K562 (cell line): ENCODE data around the gene JPH3. TPM values are rescaled to one million over a fixed set of nuclear protein-coding genes. Genes with fewer than 3 reads are reported as not detected.

ENCODE experiments used
- ATAC-seq: fragments of 200-7000 bp; cut with Tn5 transposase; 3 replicates; pipeline ENCODE4 v1.9.1; 2020; ENCODE audit warnings: moderate library complexity
- BruUV-seq: library from RNA; stranded (reverse); fragments of 400-500 nt; replicated peaks from 2 replicates; lab custom pipeline; 2021; lab: Mats Ljungman, UMichigan
- CTCF ChIA-PET: fragments of 300-600 bp; formaldehyde crosslinking; extraction: SDS; loops from one replicate; lab custom pipeline; 2021; ENCODE audit warnings: low intra/inter-chr PET ratio; lab: Yijun Ruan, JAX
- POLR2A ChIA-PET: fragments of 300-600, 350-650 bp; sonication (Branson Sonifier 250); formaldehyde crosslinking; extraction: SDS; loops from one replicate; lab custom pipeline; 2021; ENCODE audit warnings: antibody characterized with exemption, inconsistent platforms; lab: Yijun Ruan, JAX
- DNase-seq, 4 experiments: peaks; one replicate each; pipeline versions ENCODE4 v3.0.0 to v3.0.0-alpha.2; 2011 to 2018; ENCODE audit warnings: low spot score in 3 of 4, mixed read lengths in 3 of 4; ENCODE audit errors: extremely low read depth in 1 of 4
- FAIRE-seq: peaks from 2 replicates; lab custom pipeline; 2011; peaks lifted over from hg19 to GRCh38; lab: Jason Lieb, UNC
- H2AFZ ChIP-seq: 2 replicates; pipeline ENCODE4 v1.6.0; 2011; ENCODE audit warnings: low read depth, low read length, control low read depth, inconsistent platforms
- H3K27ac ChIP-seq: fragments of 200-600 bp; 3 replicates; pipeline ENCODE4 v1.8.0; 2011; ENCODE audit warnings: low read depth, mild to moderate bottlenecking, control low read depth, inconsistent platforms, low read length, moderate library complexity, mixed read lengths; ENCODE audit errors: extremely low read depth
- H3K27me3 ChIP-seq, 2 experiments: fragments of 300-600 bp in 1 of 2; 2 replicates in 1 of 2; 3 replicates in 1 of 2; pipeline versions ENCODE4 v1.6.0 to v1.8.0; 2011; ENCODE audit warnings: inconsistent platforms in 2 of 2, low read length in 2 of 2, mild to moderate bottlenecking in 1 of 2, mixed read lengths in 1 of 2, moderate library complexity in 1 of 2; ENCODE audit not compliant: control insufficient read depth in 2 of 2, insufficient read depth in 2 of 2
- H3K36me3 ChIP-seq: fragments of 300-600 bp; 3 replicates; pipeline ENCODE4 v1.8.0; 2011; ENCODE audit warnings: mild to moderate bottlenecking, low read length, inconsistent platforms; ENCODE audit not compliant: control insufficient read depth, insufficient read depth
- H3K4me1 ChIP-seq, 2 experiments: fragments of 200-600 bp in 1 of 2; replicated peaks in 1 of 2; 2 replicates in 1 of 2; 3 replicates in 1 of 2; pipeline versions ENCODE4 v1.5.1 to v1.8.0; 2011; ENCODE audit warnings: inconsistent platforms in 2 of 2, low read length in 2 of 2, mild to moderate bottlenecking in 1 of 2, mixed read lengths in 1 of 2, moderate library complexity in 1 of 2; ENCODE audit not compliant: control insufficient read depth in 2 of 2, insufficient read depth in 2 of 2
- H3K4me2 ChIP-seq: 2 replicates; pipeline ENCODE4 v1.6.1; 2011; ENCODE audit warnings: low read length, control low read depth, inconsistent platforms, mixed read lengths; ENCODE audit not compliant: insufficient read depth
- H3K4me3 ChIP-seq: fragments of 200-600 bp; sonication (generic), shearing (Covaris generic); 2 replicates; pipeline ENCODE4 v1.5.1; 2016; ENCODE audit warnings: control low read depth, inconsistent platforms
- H3K79me2 ChIP-seq: fragments of 200-600 bp; 3 replicates; pipeline ENCODE4 v1.8.0; 2011; ENCODE audit warnings: low read length, inconsistent platforms; ENCODE audit not compliant: control insufficient read depth, insufficient read depth
- H3K9ac ChIP-seq, 2 experiments: 2 replicates each; pipeline versions ENCODE4 v1.6.0 to v1.6.1; 2011; ENCODE audit warnings: low read depth in 2 of 2, low read length in 2 of 2, control low read depth in 1 of 2, inconsistent platforms in 1 of 2, mild to moderate bottlenecking in 1 of 2, mixed read lengths in 1 of 2; ENCODE audit not compliant: insufficient read depth in 1 of 2
- H3K9me1 ChIP-seq: one replicate; pipeline ENCODE4 v1.6.0; 2011; ENCODE audit warnings: inconsistent platforms, mild to moderate bottlenecking, low read length, moderate library complexity; ENCODE audit not compliant: control insufficient read depth, insufficient read depth
- H3K9me3 ChIP-seq: replicated peaks from 2 replicates; pipeline ENCODE4 v1.5.1; 2011; ENCODE audit warnings: low read depth, low read length, inconsistent platforms; ENCODE audit not compliant: control insufficient read depth, insufficient read depth
- H4K20me1 ChIP-seq: replicated peaks from 2 replicates; pipeline ENCODE4 v1.6.1; 2011; ENCODE audit warnings: low read length, inconsistent platforms, mixed read lengths; ENCODE audit not compliant: control insufficient read depth, insufficient read depth
- ASH1L ChIP-seq: fragments of 450-650 bp; IDR thresholded peaks from 2 replicates; pipeline ENCODE4 v1.6.1; 2018; ENCODE audit warnings: borderline replicate concordance, mild to moderate bottlenecking, low read depth; ENCODE audit not compliant: partially characterized antibody
- DPF2 ChIP-seq: fragments of 450-650 bp; IDR thresholded peaks from 2 replicates; pipeline ENCODE4 v1.6.1; 2016
- ETS2 ChIP-seq: IDR thresholded peaks from 2 replicates; pipeline ENCODE4 v1.6.1; 2016; ENCODE audit warnings: borderline replicate concordance, missing genetic modification characterization, mild to moderate bottlenecking, moderate library complexity, missing compliant biosample characterization; ENCODE audit not compliant: poor library complexity, severe bottlenecking
- HNRNPLL ChIP-seq: fragments of 200-400 bp; formaldehyde crosslinking; IDR thresholded peaks from 2 replicates; pipeline ENCODE4 v1.6.1; 2017; ENCODE audit warnings: low read length, low read depth, mild to moderate bottlenecking; ENCODE audit not compliant: poor library complexity, severe bottlenecking
- RB1 ChIP-seq: fragments of 450-650 bp; IDR thresholded peaks from 2 replicates; pipeline ENCODE4 v1.6.1; 2017; ENCODE audit warnings: low read depth, mild to moderate bottlenecking
- TAL1 ChIP-seq: fragments of 450-650 bp; IDR thresholded peaks from 2 replicates; pipeline ENCODE4 v1.6.1; 2016; ENCODE audit warnings: mild to moderate bottlenecking
- ZC3H4 ChIP-seq: sonication (generic); formaldehyde crosslinking; IDR thresholded peaks from 2 replicates; pipeline ENCODE4 v1.9.0; 2021; ENCODE audit warnings: missing genetic modification reagents, borderline replicate concordance
- ZNF165 ChIP-seq: fragments of 250-450 bp; sonication (Bioruptor Pico); IDR thresholded peaks from 2 replicates; pipeline ENCODE4 v1.4.0; 2020; ENCODE audit warnings: borderline replicate concordance
- ZNF699 ChIP-seq: fragments of 250-450 bp; sonication (Bioruptor Pico); IDR thresholded peaks from 2 replicates; pipeline ENCODE4 v1.8.0; 2021; ENCODE audit warnings: mild to moderate bottlenecking, moderate library complexity; ENCODE audit not compliant: insufficient replicate concordance
- WGBS: fragments of 100-300 bp; shearing (Covaris generic); methylation state at CpG from one replicate; pipeline ENCODE4 v1.1.6; 2016; ENCODE audit warnings: low coverage, mixed read lengths; ENCODE audit not compliant: insufficient coverage; ENCODE audit errors: missing lambda C conversion rate; 5-methylcytosine and 5-hydroxymethylcytosine counted together
- in situ Hi-C: fragments of 300-500 bp; cut with MboI; formaldehyde crosslinking; loops from 4 replicates; pipeline ENCODE4 v1.15.0; 2018; ENCODE audit warnings: inconsistent platforms, mixed read lengths
- intact Hi-C: fragments of 100-400 bp; cut with micrococcal nuclease; formaldehyde crosslinking; loops from 2 replicates; pipeline ENCODE4 v1.14.2; 2022
- polyA plus RNA-seq, 8 experiments: library from polyadenylated mRNA; depleted of rRNA in 4 of 8; stranded (reverse) in 5 of 8; unstranded in 3 of 8; fragments of >200 nt; fragmentation: Nextera tagmentation in 2 of 8; fragmentation: Illumina TruSeq in 1 of 8; extraction: Ambion mirVana in 2 of 8; extraction: Trizol in 1 of 8; gene quantifications; 2 replicates each; pipeline versions ENCODE4 v1.2.1 to v1.2.3, GENCODE V29; 2011 to 2014; ENCODE audit warnings: inconsistent platforms in 1 of 8, missing spikeins in 1 of 8
- total RNA-seq, 7 experiments: library from RNA; depleted of rRNA in 6 of 7; stranded (reverse); fragments of >200 nt in 6 of 7; fragmentation: Illumina TruSeq in 2 of 7; extraction: Trizol in 2 of 7; gene quantifications; 2 replicates each; pipeline versions ENCODE4 v1.2.1 to v1.2.3, GENCODE V29; 2011 to 2021; ENCODE audit warnings: low replicate concordance in 1 of 7
- TF ChIP-seq, protein P1 (sequence below): fragments of 200-800 bp; sonication (Bioruptor generic); IDR thresholded peaks from 2 replicates; pipeline ENCODE4 v1.6.1; 2017; ENCODE audit warnings: missing genetic modification characterization, missing compliant biosample characterization
- TF ChIP-seq, protein P2 (sequence below), 2 experiments: fragments of 200-800 bp in 1 of 2; sonication (Bioruptor generic) in 1 of 2; sonication (generic) in 1 of 2; formaldehyde crosslinking in 1 of 2; IDR thresholded peaks in 1 of 2; conservative IDR thresholded peaks in 1 of 2; 2 replicates each; pipeline versions ENCODE4 v1.5.0 to v1.6.1; 2016 to 2020; ENCODE audit warnings: missing compliant biosample characterization in 1 of 2, missing genetic modification characterization in 1 of 2, missing genetic modification reagents in 1 of 2

Gene JPH3
- total and polyA plus RNA-seq, 9 of the 15 experiments (the other 6 are each of a cell fraction or from before 2014, with no cell fraction given): 0.01 TPM; not detected in 8

DNA sequence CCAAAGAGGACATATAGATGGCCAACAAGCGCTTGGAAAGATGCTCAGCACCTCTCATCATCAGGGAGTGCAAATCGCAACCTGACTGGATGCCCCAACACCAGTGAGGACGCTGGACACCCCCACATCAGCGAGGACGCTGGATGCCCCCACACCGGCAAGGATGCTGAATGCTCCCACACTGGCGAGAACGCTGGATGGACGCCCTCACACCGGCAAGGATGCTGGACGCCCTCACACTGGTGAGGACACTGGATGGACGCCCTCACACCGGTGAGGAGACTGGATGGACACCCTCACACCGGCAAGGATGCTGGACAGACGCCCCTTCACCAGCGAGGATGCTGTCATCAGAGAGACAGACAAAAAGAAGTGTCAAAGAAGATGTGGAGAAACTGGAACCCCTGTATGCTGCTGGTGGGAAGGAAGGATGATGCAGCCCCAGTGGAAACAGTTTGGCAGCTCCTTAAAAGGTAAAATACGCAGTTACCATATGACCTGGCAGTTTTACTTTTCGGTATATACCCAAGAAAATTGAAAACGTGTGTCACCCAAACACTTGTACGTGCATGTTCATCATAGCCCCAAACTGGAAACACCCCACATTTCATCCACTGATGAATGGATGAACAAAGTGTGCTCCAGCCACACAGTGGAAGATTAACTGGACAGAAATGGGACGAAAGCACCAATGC, 10.1 kb upstream of the JPH3 start:
- no peak for ATAC-seq

More for the DNA sequence above, 10.1 kb upstream of the JPH3 start:
- TF ChIP-seq, protein P1, sequence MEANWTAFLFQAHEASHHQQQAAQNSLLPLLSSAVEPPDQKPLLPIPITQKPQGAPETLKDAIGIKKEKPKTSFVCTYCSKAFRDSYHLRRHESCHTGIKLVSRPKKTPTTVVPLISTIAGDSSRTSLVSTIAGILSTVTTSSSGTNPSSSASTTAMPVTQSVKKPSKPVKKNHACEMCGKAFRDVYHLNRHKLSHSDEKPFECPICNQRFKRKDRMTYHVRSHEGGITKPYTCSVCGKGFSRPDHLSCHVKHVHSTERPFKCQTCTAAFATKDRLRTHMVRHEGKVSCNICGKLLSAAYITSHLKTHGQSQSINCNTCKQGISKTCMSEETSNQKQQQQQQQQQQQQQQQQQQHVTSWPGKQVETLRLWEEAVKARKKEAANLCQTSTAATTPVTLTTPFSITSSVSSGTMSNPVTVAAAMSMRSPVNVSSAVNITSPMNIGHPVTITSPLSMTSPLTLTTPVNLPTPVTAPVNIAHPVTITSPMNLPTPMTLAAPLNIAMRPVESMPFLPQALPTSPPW (CRISPR knock-in tag): no peak
- TF ChIP-seq ZNF699 (CRISPR knock-in tag) (no peak), ZNF165 (CRISPR knock-in tag) (no peak), TAL1 (no peak), RB1 (no peak), DPF2 (no peak), ASH1L (no peak), ETS2 (no peak), ZC3H4 (CRISPR knock-in tag) (no peak), HNRNPLL (no peak)
- TF ChIP-seq, protein P2, sequence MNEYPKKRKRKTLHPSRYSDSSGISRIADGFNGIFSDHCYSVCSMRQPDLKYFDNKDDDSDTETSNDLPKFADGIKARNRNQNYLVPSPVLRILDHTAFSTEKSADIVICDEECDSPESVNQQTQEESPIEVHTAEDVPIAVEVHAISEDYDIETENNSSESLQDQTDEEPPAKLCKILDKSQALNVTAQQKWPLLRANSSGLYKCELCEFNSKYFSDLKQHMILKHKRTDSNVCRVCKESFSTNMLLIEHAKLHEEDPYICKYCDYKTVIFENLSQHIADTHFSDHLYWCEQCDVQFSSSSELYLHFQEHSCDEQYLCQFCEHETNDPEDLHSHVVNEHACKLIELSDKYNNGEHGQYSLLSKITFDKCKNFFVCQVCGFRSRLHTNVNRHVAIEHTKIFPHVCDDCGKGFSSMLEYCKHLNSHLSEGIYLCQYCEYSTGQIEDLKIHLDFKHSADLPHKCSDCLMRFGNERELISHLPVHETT (CRISPR knock-in tag; conservative IDR thresholded peaks at IDR 0.05 in 1 of 2, IDR thresholded peaks at IDR 0.05 in 1 of 2): no peak
- under 1% methylated on average over 21 of the region's 21 CpGs for WGBS
- H4K20me1 ChIP-seq: 0 out of 2 replicates have a peak, but pooled peaks cover 12% of the 10 kb centered on the region
- H3K9me3 ChIP-seq: no peaks in the 10 kb centered on the region
- H3K79me2 ChIP-seq: no peaks in the 10 kb centered on the region
- ChIA-PET CTCF (no interaction called here), POLR2A (no interaction called here)
- peaks cover 0 to 11% of the 10 kb centered on the region in 2 experiments; a peak in 2 of 5 replicates for H3K4me1 ChIP-seq
- DNase-seq (no peak), FAIRE-seq (no peak)
- no peak overlapping the region for H3K4me2 ChIP-seq
- peaks cover 41 to 63% of the 10 kb centered on the region in 2 experiments for H3K27me3 ChIP-seq
- no peak overlapping the region for H3K9ac ChIP-seq
- H2AFZ ChIP-seq: no peak overlapping the region
- H3K4me3 ChIP-seq: no peak overlapping the region
- no peaks in the 10 kb centered on the region for H3K36me3 ChIP-seq
- H3K9me1 ChIP-seq: no peaks in the 10 kb centered on the region
- in situ Hi-C loops: no loop called here
- H3K27ac ChIP-seq: no peak overlapping the region
- no TSS peak for BruUV-seq
- intact Hi-C loops: no loop called here
